IPS-NIHi11 (cell line): Measurements from ENCODE around the gene USP47.

Source experiments
- DNase-seq: peaks from one replicate; pipeline ENCODE4 v3.0.0; 2012; ENCODE audit warnings: mixed read lengths, low spot score

USP47 gene

GRCh38 chr11:12005061-12005460, 163.3 kb downstream of the USP47 start:
- no peak for DNase-seq

GRCh38 chr11:12005476-12005875, 163.7 kb downstream of the USP47 start:
- DNase-seq, result no peak

GRCh38 chr11:12006552-12007229, 164.9 kb downstream of the USP47 start:
- no peak for DNase-seq

GRCh38 chr11:12007230-12007593, 165.4 kb downstream of the USP47 start:
- DNase-seq, result no peak

GRCh38 chr11:12007769-12008737, 166.3 kb downstream of the USP47 start, which contains the start of gene DKK3:
DKK3 (minus strand) TSS chr11:12008626; CDS start chr11:12008582, 44 bp downstream.
- peak; percentile 65 for DNase-seq
